VCaP (cell line): ENCODE data around the gene BTLA.
"Not testable (repeated sequence)": the region's sequence is repeated elsewhere in the genome, so short reads cannot be mapped to it uniquely, and the experiment has no call there.

Experiments used
- H3K27ac ChIP-seq: fragments of 450-650 bp; 2 replicates; pipeline ENCODE4 v1.5.1; 2017
- TF ChIP-seq, protein P1 (sequence below): fragments of 450-650 bp; conservative IDR thresholded peaks from 2 replicates; pipeline ENCODE4 v1.5.1; 2017; ENCODE audit warnings: mild to moderate bottlenecking, moderate library complexity

Gene BTLA

DNA sequence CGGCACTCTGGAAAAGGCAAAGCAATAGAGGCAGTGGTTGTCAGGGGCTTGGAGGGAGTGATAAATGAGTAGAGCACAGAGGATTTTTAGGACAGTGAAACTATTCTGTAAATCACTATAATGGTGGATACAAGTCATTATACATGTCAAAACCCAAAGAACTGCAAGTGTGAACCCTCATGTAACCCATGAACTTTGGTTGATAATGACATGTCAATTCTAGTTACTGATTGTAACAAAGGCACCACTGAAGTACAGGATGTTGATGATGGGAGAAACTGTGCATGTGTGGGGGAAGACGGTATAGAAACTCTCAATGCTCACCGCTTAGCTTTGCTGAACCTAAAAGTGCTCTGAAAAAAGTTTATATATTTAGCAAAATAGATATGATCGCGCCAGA, 36.0 kb downstream of the BTLA start:
- H3K27ac ChIP-seq = no peak overlapping the region

DNA sequence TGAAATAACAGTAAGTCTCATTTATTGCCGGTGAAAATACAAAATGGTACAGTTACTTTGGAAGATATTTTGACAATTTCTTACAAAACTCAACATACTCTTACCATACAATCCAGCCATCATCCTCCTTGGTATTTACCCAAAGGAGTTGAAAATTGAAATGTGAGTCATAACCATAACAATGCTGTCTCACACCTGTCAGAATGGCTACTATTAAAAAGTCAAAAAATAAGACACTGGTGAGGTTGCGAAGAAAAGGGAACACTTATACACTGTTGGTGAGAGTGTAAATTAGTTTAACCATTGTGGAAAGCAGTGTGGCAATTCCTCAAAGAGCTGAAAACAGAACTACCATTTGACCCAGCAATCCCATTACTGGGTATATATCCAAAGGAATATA, 37.5 kb downstream of the BTLA start:
- H3K27ac ChIP-seq = not testable (repeated sequence)

More for the DNA sequence above, 36.0 kb downstream of the BTLA start:
- TF ChIP-seq, protein P1, sequence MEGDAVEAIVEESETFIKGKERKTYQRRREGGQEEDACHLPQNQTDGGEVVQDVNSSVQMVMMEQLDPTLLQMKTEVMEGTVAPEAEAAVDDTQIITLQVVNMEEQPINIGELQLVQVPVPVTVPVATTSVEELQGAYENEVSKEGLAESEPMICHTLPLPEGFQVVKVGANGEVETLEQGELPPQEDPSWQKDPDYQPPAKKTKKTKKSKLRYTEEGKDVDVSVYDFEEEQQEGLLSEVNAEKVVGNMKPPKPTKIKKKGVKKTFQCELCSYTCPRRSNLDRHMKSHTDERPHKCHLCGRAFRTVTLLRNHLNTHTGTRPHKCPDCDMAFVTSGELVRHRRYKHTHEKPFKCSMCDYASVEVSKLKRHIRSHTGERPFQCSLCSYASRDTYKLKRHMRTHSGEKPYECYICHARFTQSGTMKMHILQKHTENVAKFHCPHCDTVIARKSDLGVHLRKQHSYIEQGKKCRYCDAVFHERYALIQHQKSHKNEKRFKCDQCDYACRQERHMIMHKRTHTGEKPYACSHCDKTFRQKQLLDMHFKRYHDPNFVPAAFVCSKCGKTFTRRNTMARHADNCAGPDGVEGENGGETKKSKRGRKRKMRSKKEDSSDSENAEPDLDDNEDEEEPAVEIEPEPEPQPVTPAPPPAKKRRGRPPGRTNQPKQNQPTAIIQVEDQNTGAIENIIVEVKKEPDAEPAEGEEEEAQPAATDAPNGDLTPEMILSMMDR = no peak

DNA sequence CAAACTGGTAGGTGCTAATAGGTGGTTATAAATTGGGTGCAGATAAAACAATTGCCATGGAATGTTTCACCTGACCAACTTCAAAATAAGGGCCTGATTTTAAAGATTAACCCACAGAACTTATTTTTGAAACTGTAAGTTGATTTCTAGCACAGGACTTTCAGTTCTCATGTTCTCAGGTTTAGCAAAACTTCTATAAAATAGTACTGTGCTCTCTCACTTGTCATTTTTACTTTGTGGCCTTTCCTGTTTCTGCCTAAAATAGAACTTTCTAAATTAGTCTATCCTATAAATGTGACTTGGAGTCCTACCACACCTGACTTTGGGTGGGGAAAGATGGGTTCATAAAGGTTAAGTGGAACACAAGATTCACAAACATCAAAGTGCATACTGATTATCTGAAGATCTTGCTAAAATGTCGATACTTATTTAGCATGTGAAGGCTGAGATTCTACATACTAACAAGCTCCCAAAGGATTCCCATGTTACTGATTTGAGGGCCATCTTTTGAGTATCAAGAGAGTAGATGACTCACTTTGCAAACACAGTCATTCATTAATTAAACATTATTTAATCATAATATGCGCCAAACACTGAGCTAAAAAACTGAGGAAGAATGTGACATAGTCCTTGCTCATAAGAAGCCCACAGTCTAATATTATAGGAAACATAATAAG, 38.6 kb downstream of the BTLA start:
- TF ChIP-seq, protein P1 = no peak
- no peak overlapping the region for H3K27ac ChIP-seq

DNA sequence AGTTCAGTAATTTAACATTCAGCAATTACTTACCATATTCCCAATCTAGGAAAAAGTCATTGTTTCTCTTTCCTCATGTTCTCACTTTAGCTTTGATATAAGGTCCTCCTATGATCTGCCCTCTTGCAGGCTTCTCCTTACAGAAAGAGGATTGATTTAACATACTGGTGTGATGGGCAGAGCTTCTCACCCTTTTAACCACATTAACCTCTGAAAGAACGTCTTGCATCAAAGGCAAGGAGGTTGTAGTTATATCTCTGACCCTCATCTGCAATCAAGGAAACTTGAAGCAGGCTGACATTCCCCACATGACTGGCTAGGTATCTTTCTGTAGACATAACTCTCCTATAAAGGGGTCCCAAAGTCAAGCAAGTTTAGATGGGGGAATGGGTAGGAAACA, 39.5 kb downstream of the BTLA start:
- no peak overlapping the region for H3K27ac ChIP-seq
- TF ChIP-seq, protein P1 = no peak

DNA sequence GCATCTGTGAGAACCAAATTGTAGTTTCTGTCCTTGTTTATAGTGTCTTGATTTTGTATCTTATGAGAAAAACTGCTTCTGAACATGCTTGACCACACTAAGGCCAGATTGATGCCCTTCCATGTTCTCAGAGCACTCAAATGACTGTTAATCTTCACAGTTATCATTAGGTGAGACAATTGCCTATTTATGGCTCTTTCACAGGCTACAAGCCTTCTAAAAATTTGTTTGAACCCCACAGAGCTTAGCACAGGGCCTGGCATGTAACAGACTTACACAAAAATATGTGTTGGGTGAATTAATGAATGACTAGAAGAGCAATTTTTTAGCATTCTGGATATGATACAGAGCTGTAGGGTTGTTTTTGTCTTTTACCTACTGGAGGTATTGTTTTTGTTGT, 43.1 kb downstream of the BTLA start:
- H3K27ac ChIP-seq = no peak overlapping the region
- TF ChIP-seq, protein P1 = no peak

DNA sequence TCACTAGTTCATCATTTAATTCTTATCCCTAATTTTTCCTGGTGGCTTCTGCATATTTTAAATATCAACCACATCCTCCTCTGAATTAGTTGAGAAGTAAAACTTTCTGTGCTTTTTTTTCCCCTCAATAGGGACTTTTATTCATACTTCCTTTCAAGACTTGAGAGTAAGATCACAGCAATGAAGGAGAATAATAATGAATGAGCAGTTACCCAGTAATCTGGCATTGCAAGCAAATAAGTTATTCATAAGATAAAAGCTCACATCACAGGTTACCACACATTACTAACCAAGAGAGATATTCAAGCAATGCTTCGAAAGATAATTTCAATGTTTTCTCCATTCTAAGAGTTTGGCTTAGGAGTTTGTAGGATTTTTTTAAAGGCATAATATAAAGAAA, 50.3 kb downstream of the BTLA start:
- TF ChIP-seq, protein P1 = no peak
- H3K27ac ChIP-seq = no peak overlapping the region

DNA sequence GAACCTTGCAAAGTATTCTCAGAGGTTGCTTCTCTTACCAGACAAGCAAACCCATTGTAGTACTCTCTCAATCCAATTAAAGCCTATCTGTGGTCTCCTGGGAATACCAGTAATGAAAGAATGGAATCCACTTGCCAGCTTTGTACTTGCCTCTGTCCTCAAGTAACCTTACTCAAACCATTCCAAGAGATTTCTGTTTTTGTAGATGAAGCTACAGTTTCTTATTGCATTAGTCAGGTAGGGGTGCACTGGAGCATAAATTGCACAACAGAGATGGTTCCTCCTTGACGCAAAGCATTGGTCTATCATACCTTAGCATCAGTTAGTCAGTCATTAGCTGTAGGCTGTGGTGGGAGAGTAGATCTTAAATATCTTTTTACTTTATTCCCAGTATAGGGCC, 52.9 kb downstream of the BTLA start:
- TF ChIP-seq, protein P1 = no peak
- no peak overlapping the region for H3K27ac ChIP-seq

DNA sequence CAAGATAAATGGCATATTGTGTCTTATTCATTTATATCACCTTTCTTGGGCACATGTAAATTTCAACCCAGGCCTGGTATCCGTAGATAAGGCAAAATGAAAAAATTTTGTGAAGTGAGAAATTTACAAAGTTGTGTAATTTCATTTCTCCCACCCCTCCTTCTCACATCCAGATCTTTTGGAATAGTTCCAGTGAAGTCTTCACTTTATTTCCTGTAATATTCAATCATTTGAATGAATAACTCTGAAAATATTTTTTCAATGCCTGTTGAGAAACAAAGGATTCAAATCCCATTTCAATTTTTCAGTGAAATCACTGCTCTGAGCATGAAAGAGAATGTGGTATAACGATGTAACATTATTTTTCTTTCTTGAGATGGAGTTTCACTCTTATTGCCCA, 53.4 kb downstream of the BTLA start:
- H3K27ac ChIP-seq = no peak overlapping the region
- TF ChIP-seq, protein P1 = no peak
